CD4-positive, alpha-beta T cell treated with Interleukin-21 for 1 hour (primary cell): ENCODE results near the gene CLEC18A.
A peak's percentile ranks its signal among the peaks of the same experiment; 100 is the strongest.
"Not testable (repeated sequence)": the region's sequence is repeated elsewhere in the genome, so short reads cannot be mapped to it uniquely, and the experiment has no call there.

Experiments used
- DNase-seq: peaks from one replicate; pipeline ENCODE4 v3.0.0-alpha.2; 2020

CLEC18A gene

GRCh38 chr16:69951017-69951671, at the start of gene CLEC18A:
TSS of gene CLEC18A (plus strand) at chr16:69951334. CDS start at chr16:69951367, 33 bp downstream.
- DNase-seq, result not testable (repeated sequence)

DNA sequence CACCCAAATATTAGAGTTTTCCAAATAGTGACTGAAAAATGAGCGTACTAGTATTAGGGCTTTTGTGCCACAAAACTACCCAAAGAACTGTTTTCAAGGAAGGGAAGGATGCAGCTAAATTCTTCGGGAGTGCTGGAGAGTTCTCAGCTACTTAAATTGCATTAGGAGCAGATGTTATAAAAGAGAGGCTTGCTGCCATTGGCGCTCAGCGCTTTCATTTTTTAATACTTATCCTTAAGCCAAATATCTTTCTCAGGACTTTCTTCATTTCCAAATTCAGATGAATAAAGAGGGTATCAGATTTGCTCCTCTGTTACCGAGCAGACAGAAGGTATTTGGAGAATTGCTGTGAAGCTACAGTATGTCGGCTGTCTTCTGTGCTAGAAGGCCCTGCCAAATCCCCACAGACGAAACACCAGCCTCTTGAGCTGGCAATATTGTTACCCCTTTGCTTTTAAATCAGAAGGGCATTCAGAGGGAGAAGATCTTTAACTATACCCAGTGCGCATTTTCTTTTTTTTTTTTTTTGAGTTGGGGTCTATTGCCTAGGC, 47.2 kb upstream of the CLEC18A start:
- DNase-seq, result no peak

GRCh38 chr16:69904495-69905170, 46.5 kb upstream of the CLEC18A start:
- DNase-seq, result no peak

DNA sequence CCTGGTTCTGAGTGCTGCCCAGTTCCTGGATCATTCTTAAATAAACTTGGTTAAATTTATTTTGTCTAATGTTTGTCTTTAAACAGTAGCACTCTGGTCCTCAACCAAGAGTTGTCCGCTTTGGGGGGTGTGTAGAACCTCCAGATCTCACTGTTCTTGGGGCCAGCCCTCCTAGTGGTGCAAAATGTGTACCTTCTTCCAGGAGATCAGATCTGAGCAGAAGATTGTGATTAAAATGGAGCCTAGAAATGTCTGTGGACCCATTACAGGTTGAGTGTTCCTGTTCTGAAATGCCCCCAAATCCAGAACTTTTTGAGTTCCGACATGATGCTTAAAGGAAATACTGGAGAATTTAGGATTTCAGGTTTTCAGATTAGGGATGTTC, 46.0 kb upstream of the CLEC18A start:
- DNase-seq, result no peak

DNA sequence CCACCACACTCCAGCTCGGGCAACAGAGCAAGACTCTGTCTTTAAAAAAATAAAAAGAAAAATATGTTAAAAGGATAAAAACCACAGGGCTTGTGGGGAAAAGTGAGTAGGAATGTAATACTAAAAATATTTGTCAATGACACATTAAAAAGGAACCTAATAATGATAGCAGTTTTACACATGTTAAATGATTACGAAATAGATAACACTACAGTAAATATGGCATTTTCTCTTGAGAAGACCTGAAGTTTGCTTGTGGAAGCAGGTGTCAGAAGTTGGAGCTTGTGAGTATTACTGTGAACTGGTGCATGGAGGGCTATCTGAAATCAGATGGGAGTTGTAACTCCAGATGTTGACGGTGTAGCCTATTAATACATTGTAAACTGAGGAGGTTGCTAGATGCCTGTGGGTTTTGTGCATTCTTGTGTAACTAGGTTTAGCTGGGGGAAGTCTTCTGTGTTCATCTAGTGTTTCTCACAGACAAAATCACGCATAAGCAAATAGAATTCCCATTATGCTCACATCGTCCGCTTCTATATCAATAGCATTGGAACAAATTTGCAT, 44.2 kb upstream of the CLEC18A start:
- no peak for DNase-seq

DNA sequence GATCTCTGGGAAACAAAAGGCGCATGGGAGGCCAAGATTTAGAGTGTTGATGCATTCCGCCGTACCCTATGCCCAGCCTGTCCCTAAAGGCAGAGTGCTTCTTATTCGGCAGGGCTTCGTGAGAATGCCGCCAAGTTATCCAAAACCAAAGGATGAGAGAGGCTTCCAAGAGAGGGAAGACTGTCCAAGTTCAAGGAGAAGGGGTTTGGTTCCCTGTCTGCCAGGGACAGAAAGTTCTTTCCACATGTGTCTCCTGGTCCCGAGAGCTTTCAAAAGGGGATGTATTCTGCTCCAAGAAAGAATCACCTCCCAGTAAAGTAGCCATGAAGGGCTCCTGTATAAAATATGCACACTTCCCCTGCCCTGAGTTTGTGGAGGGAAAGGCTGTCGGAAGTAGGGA, 42.1 kb upstream of the CLEC18A start:
- no peak for DNase-seq

DNA sequence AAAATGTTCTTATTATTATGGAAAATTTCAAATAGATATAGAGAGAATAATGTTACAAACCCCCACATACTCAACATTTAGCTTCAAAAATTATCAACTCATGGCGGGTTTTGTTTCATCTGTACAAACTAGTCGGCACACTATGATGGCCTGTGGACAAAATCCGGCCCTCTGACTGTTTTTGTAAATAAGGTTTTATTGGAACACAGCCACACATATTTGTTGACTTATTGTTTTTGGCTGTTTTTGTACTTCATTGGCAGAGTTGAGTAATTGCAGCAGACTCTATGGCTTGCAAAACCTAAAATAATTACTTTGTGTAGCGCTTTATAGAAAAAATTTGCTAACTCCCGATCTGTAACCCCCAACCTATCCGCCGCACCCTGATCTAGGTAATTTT, 41.4 kb upstream of the CLEC18A start:
- DNase-seq, result no peak

DNA sequence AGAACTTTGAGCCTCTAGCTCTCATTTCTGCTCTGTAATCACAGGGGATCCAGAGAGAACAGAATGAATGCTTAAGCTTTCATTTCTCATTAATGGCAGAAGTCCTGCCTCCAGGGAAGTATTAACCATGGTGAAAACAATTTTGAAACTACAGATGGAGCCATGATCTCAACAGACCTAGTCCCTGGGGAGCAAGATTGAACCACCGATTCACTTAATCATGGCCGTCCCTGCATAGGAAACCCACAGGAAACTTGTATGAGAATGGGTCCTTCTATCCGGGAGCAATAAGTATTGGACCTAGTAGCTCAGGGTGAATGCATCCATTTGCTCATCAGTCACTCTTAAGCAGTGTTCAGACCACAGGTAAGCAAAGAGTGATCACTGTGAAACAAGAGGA, 40.2 kb upstream of the CLEC18A start:
- DNase-seq, result no peak

DNA sequence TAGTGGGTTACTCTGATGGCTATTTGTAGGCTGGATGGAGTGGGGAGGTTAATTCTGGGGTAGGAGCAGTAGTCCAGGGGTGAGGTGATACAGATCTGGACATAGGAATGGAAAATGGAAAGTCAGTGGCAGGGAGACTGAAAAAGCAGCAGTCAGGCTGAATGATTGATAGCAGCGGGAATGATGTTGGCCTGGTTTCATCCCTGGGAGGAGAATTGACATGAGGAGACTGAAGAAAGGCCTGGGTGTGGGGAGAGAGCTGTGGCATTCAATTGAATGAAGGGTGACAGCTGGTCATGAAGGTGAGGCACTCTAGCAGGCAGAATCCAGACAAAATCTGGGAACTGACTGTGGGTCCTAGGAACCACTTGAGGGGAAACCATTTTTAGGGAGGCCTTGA, 34.7 kb upstream of the CLEC18A start:
- no peak for DNase-seq

GRCh38 chr16:69917311-69917710, 33.8 kb upstream of the CLEC18A start:
- DNase-seq, result no peak

GRCh38 chr16:69917739-69918138, 33.4 kb upstream of the CLEC18A start:
- no peak for DNase-seq

DNA sequence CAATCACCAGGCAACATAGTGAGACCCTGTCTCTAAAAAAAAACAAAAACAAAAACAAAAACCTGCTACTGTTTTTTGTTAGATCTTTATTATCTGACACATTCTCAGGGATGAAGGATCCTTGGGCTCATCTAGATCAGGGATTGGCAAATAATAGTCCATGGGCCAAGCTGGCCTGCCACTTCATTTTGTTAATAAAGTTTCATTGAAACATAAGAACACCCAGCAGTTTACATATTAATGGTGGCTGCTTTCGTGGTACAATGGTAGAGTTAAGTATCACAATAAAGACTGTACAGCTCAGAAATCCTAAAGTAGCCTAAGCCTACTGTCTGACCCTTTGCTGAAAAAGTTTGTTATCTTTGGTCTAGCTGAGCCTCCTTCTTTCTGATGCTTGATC, 32.9 kb upstream of the CLEC18A start:
- no peak for DNase-seq

DNA sequence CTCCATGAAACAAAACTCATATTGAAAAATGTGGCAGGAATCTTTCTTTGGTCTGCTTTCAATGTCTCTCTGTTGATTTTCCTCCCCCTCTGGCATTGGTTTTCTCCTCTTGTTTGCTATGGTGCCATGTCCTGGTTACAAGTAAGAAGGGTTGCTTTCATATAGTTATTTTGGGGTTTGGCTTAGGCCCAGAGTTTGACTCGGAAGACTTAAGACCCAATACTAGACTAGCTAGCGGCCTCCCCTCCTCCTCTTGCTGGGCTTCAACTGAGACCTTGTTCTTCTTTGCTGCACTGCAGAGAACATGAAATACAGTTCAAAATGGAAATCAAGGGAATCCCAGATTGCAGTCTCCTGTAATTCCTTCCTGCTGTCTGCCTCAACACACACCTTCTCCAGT, 30.0 kb upstream of the CLEC18A start:
- no peak for DNase-seq

DNA sequence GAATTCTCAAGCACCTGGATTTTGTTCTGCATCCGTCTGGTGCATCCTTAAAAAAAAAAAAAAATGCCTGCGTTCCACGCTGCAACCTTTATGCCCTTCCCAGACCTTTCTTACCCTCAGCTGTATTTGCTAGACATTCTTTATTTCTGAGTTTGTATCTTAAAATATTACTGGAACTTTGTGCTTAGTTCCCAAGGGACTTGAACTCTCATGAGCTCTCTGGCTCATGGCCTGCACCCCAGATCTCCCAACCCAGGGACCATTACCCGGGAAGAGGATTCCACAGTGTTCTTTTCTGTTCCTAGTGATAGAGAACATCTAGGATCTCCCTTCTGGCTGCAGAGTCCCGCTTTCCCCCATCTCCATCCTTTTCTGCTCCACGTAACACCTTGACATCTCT, 28.9 kb upstream of the CLEC18A start:
- no peak for DNase-seq

GRCh38 chr16:69924041-69924775, 26.9 kb upstream of the CLEC18A start:
- DNase-seq, result no peak

DNA sequence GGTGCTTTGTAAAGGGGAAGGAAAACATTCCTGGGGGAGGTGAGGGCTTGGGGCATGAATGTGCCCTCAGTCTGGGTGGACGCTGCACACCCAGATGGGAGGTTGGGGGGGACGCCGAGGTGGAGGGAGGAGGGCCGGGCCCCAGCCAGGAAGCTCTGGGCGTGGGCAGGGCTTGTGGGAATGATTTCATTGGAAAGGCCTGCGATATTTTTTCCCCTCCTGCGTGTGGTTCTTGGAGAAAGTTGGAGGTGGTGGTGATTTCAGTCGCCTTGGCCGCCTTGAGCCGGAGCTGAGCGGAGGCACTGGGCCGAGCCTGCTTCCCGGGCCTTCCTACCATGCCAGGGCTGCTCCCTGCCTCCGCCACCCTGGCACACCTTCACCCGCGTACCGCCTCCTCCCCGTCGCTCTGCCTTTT, 26.4 kb upstream of the CLEC18A start:
- DNase-seq, result no peak

DNA sequence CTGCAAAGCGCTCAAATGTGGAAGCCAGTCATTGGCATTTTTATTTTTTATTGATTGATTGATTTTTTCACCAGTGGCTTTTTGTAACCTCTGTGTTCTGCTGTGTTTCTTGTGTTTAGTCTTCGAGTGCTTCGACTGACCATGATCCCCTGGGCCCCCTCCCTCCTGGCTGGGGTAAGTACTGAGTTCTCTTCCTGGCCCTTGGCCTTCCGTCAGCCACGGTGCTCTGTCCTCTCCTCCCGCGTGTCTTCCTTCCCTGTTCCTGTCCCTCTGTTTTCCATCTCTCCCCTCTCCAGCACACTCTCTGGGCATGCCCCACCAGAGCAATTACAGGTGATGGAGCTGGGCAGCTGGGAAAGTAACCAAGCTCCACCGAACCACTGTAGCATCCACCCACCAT, 25.8 kb upstream of the CLEC18A start:
- DNase-seq, result no peak

DNA sequence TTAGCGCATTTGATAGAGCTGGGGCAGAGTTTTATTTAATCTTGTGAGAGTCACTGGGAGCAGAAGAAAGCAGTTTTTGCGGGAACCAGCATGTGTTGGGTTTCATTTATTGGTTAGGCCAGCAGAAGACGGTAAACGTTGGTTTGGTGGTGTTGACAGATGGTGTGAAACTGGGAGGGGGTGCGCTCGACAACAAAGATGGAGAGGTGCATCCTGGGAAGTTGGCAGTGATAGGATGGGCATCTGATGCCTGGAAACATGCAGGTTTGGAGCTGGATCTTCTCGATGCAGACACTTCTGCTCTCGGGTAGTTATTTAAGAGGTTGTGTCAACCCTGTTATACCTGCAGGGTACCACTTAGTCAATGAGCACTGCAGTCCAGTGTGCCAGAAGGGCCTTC, 24.9 kb upstream of the CLEC18A start:
- DNase-seq, result no peak

- no peak for DNase-seq
Measured at GRCh38 chr16:69927056-69927757, 23.9 kb upstream of the CLEC18A start.

GRCh38 chr16:69928856-69929400, 22.2 kb upstream of the CLEC18A start:
- no peak for DNase-seq

GRCh38 chr16:69929480-69929879, 21.7 kb upstream of the CLEC18A start:
- DNase-seq, result no peak

DNA sequence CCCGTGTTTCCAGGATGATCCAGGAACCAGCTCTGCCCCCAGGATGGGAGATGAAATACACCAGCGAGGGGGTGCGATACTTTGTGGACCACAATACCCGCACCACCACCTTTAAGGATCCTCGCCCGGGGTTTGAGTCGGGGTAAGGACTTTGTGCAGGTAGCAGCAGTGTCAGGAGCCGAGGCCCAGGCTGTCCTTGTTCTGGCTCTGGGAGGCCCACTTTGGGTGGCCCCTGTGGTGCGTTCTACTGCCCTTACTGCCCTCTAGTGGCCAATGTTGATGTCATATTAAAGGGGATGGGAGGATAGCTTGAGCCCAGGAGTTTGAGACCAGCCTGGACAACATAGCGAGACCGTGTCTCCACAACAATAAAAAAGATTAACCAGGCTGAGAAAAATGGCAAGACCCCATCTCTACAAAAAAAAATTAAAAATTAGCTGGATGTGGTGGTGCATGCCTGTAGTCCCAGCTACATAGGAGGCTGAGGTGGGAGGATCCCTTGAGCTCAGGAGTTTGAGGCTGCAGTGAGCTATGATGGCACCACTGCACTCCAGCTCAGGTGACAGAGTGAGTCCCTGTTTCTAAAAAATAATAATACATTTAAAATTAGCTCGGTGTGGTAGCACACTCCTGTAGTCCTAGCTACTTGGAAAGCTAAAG, 20.9 kb upstream of the CLEC18A start:
- peak; percentile 59 for DNase-seq
